Measurements from ENCODE around the gene ELP5.
A peak's percentile ranks its signal among the peaks of the same experiment; 100 is the strongest.

Gene ELP5
- long read RNA-seq, transcript ELP5-203 (9 exons, 1,389 nt) = minor isoform, 8 of 336 reads
- long read RNA-seq, transcript ELP5-214 (6 exons, 2,209 nt) = minor isoform, 46 of 336 reads
- long read RNA-seq, transcript ELP5-204 (8 exons, 1,423 nt) = major isoform, 240 of 336 reads
- long read RNA-seq, partial matches to known transcripts = 12 of 336 reads
- long read RNA-seq, other reads (novel, unspliced or antisense) = 25 of 336 reads

- Histone ChIP-seq H3K27ac (replicated peaks) (peak within 1 kb of the TSS; percentile 99), H3K27me3 (ENCODE audit: insufficient read depth, poor library complexity, severe bottlenecking) (no peaks in the 10 kb centered on the region), H3K4me3 (replicated peaks; ENCODE audit: insufficient read depth, low read length) (peak within 1 kb of the TSS; percentile 67)
- DNase-seq (ENCODE audit: low read depth in 1 of 2, low spot score in 1 of 2) = peak; percentile 81 to 86
- TF ChIP-seq, protein P1, sequence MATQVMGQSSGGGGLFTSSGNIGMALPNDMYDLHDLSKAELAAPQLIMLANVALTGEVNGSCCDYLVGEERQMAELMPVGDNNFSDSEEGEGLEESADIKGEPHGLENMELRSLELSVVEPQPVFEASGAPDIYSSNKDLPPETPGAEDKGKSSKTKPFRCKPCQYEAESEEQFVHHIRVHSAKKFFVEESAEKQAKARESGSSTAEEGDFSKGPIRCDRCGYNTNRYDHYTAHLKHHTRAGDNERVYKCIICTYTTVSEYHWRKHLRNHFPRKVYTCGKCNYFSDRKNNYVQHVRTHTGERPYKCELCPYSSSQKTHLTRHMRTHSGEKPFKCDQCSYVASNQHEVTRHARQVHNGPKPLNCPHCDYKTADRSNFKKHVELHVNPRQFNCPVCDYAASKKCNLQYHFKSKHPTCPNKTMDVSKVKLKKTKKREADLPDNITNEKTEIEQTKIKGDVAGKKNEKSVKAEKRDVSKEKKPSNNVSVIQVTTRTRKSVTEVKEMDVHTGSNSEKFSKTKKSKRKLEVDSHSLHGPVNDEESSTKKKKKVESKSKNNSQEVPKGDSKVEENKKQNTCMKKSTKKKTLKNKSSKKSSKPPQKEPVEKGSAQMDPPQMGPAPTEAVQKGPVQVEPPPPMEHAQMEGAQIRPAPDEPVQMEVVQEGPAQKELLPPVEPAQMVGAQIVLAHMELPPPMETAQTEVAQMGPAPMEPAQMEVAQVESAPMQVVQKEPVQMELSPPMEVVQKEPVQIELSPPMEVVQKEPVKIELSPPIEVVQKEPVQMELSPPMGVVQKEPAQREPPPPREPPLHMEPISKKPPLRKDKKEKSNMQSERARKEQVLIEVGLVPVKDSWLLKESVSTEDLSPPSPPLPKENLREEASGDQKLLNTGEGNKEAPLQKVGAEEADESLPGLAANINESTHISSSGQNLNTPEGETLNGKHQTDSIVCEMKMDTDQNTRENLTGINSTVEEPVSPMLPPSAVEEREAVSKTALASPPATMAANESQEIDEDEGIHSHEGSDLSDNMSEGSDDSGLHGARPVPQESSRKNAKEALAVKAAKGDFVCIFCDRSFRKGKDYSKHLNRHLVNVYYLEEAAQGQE (IDR thresholded peaks at IDR 0.05; ENCODE audit: insufficient replicate concordance, low read depth) = no peak
- TF ChIP-seq POLR2AphosphoS5 (IDR thresholded peaks at IDR 0.05; ENCODE audit: low read depth) = peak; percentile 76
- TF ChIP-seq GABPA (IDR thresholded peaks at IDR 0.05; ENCODE audit: low read depth) = no peak
These were observed at the start of gene ELP5 for GRCh38 chr17:7252176-7253043. TSS of gene ELP5 (plus strand) at chr17:7252215. CDS start at chr17:7252551, 336 bp downstream.

DNA sequence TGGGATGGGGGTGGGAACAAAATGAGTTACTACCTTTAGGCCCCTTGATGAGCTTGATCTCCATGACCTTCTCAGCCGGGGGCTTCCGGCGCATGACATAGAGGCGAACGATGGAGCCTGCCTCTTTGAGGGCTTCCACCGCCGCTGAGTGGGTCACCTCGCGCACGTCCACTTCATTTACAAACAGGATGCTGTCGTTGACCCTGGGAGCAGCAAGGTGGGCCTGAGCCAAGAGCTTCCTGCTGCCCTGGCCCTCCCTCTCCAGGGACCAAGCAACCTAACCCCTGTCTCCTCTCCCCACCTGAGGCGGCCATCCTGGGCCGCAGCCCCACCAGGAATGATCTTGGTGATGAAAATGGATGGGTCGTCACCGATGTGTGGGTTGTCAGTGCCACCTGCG, 48.6 kb upstream of the ELP5 start:
- Histone ChIP-seq H3K27ac (replicated peaks) (no peak overlapping the region), H3K4me3 (replicated peaks; ENCODE audit: insufficient read depth, low read length) (no peak overlapping the region), H3K27me3 (ENCODE audit: insufficient read depth, poor library complexity, severe bottlenecking) (no peaks in the 10 kb centered on the region)
- DNase-seq (ENCODE audit: low read depth in 1 of 2, low spot score in 1 of 2) = no peak
- TF ChIP-seq SPI1 (IDR thresholded peaks at IDR 0.05; ENCODE audit: borderline replicate concordance, low read depth) = no peak
- TF ChIP-seq GABPA (IDR thresholded peaks at IDR 0.05; ENCODE audit: low read depth) = no peak
- TF ChIP-seq, protein P2, sequence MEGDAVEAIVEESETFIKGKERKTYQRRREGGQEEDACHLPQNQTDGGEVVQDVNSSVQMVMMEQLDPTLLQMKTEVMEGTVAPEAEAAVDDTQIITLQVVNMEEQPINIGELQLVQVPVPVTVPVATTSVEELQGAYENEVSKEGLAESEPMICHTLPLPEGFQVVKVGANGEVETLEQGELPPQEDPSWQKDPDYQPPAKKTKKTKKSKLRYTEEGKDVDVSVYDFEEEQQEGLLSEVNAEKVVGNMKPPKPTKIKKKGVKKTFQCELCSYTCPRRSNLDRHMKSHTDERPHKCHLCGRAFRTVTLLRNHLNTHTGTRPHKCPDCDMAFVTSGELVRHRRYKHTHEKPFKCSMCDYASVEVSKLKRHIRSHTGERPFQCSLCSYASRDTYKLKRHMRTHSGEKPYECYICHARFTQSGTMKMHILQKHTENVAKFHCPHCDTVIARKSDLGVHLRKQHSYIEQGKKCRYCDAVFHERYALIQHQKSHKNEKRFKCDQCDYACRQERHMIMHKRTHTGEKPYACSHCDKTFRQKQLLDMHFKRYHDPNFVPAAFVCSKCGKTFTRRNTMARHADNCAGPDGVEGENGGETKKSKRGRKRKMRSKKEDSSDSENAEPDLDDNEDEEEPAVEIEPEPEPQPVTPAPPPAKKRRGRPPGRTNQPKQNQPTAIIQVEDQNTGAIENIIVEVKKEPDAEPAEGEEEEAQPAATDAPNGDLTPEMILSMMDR (IDR thresholded peaks at IDR 0.05; ENCODE audit: insufficient read depth, low read length) = no peak
- TF ChIP-seq, protein P1 (IDR thresholded peaks at IDR 0.05; ENCODE audit: insufficient replicate concordance, low read depth) = no peak
- TF ChIP-seq POLR2AphosphoS5 (IDR thresholded peaks at IDR 0.05; ENCODE audit: low read depth) = no peak

DNA sequence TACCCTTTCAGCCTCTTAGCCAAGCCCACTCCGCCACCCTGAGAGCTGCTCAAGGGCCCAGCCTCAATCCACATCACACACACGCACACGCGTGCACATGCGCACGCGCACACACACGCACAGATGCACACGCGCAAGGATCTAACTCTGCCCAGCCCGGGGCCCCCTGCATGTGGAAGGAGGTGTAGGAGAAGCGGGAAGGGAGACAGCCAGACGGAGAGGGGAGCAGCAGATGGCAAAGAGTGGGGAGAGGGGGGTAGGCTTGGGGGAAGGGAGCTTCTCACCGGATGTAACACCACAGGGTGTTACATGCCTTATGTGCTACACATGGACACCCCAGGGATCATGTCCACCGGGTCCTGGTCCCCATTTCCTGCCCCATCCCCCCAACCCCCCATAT, 47.7 kb upstream of the ELP5 start:
- no peak overlapping the region for H3K4me3 ChIP-seq (replicated peaks; ENCODE audit: insufficient read depth, low read length)

More for the DNA sequence above, 47.7 kb upstream of the ELP5 start:
- no peaks in the 10 kb centered on the region for H3K27me3 ChIP-seq (ENCODE audit: insufficient read depth, poor library complexity, severe bottlenecking)
- H3K27ac ChIP-seq (replicated peaks) = no peak overlapping the region
- TF ChIP-seq SPI1 (IDR thresholded peaks at IDR 0.05; ENCODE audit: borderline replicate concordance, low read depth) = no peak
- TF ChIP-seq, protein P1 (IDR thresholded peaks at IDR 0.05; ENCODE audit: insufficient replicate concordance, low read depth) = no peak
- TF ChIP-seq, protein P2 (IDR thresholded peaks at IDR 0.05; ENCODE audit: insufficient read depth, low read length) = no peak
- TF ChIP-seq POLR2AphosphoS5 (IDR thresholded peaks at IDR 0.05; ENCODE audit: low read depth) = no peak
- TF ChIP-seq GABPA (IDR thresholded peaks at IDR 0.05; ENCODE audit: low read depth) = no peak
- no peak for DNase-seq (ENCODE audit: low read depth in 1 of 2, low spot score in 1 of 2)
